ENCODE data around the gene NDUFAF5. TPM values are rescaled to one million over a fixed set of nuclear protein-coding genes. Genes with fewer than 3 reads are reported as not detected.

The NDUFAF5 gene
- total and polyA plus RNA-seq, 2 of the 8 experiments (the other 6 are each of a cell fraction or from before 2014, with no cell fraction given) = 11.8 to 32.3 TPM

DNA sequence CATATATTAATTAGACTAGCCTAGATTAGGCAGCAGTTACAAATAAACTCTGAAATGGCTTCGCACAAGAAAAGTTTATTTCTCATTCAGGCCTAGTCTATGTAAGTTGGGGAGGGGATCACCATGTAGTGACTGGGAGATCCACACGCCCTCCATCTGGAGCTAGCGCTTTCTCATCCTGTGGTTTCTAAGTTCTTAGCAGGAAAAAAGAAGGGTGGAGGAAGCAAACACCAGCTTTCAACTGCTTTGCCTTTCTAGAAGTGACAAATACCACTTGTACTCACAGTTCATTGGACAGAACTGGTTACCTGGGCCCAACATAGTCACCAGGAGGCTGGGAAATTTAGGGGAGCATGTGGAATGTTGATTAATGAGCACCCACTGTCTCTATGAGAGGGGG lies 46.6 kb downstream of the NDUFAF5 start:
- no peak overlapping the region for H3K4me3 ChIP-seq (ENCODE audit: extremely low read depth in 1 of 4, insufficient read depth in 2 of 4, low read depth in 3 of 4, low read length in 4 of 4)
- no peaks in the 10 kb centered on the region; the same call in 1 of the 2 replicates for H3K23me2 ChIP-seq (ENCODE audit: low read depth, low read length)
- no peak overlapping the region for H3K56ac ChIP-seq (replicated peaks; ENCODE audit: insufficient read length, low read depth, low read length)
- H4K8ac ChIP-seq (ENCODE audit: extremely low read depth, insufficient read depth, low read length) = no peak overlapping the region
- POLR2A ChIA-PET (ENCODE audit: partially characterized antibody) = no interaction called here
- H3K23ac ChIP-seq (ENCODE audit: insufficient read length) = no peak overlapping the region
- H3K14ac ChIP-seq (ENCODE audit: insufficient read length) = no peak overlapping the region
- H3K4ac ChIP-seq (replicated peaks; ENCODE audit: insufficient read length, low read depth, low read length) = no peak overlapping the region
- no peak overlapping the region for H2BK20ac ChIP-seq (ENCODE audit: low read length)
- no peak overlapping the region for H3K18ac ChIP-seq (ENCODE audit: extremely low read depth, low read length)
- no peaks in the 10 kb centered on the region for H3K36me3 ChIP-seq (ENCODE audit: control insufficient read depth in 2 of 4, insufficient read depth in 4 of 4, low read length in 3 of 4)
- H3K4me2 ChIP-seq (ENCODE audit: insufficient read depth in 1 of 2, low read depth in 2 of 2, low read length in 2 of 2) = no peak overlapping the region
- CTCF ChIA-PET (ENCODE audit: partially characterized antibody) = interaction anchor here (1.3 to 4.2 kb wide), 2 partner anchors 9 to 12 kb away, joined by 4 to 25 read pairs; no protein-coding TSS in a partner anchor
- no peaks in the 10 kb centered on the region for H3K79me2 ChIP-seq (ENCODE audit: control insufficient read depth in 1 of 2, insufficient read depth in 2 of 2, low read length in 2 of 2)
- no peaks in the 10 kb centered on the region for H3K27me3 ChIP-seq (replicated peaks in 1 of 4; ENCODE audit: control insufficient read depth in 3 of 4, extremely low read depth in 1 of 4, insufficient read depth in 3 of 4, low read length in 3 of 4)
- H2BK5ac ChIP-seq (ENCODE audit: low read depth, low read length) = no peak overlapping the region
- H2AK5ac ChIP-seq (ENCODE audit: low read depth, low read length) = no peak overlapping the region
- DNase-seq (ENCODE audit: low read depth in 1 of 2, low spot score in 2 of 2) (no peak), FAIRE-seq (no peak)
- no peak overlapping the region for H2BK12ac ChIP-seq (ENCODE audit: low read depth, low read length)
- no peaks in the 10 kb centered on the region for H4K20me1 ChIP-seq (replicated peaks in 1 of 2; ENCODE audit: control insufficient read depth in 1 of 2, insufficient read depth in 2 of 2, low read length in 2 of 2)
- no peak overlapping the region for H4K91ac ChIP-seq (replicated peaks; ENCODE audit: insufficient read length, low read length)
- no peak overlapping the region for H2BK15ac ChIP-seq (ENCODE audit: low read length)
- H2AFZ ChIP-seq (ENCODE audit: low read length) = no peak overlapping the region
- no peak overlapping the region for H2BK120ac ChIP-seq (replicated peaks; ENCODE audit: low read depth, low read length)
- no peak overlapping the region for H3K9ac ChIP-seq (replicated peaks in 1 of 4; ENCODE audit: extremely low read depth in 1 of 4, low read depth in 3 of 4, low read length in 3 of 4)
- no peaks in the 10 kb centered on the region for H3K9me3 ChIP-seq (ENCODE audit: insufficient read depth in 2 of 2, low read depth in 1 of 2, low read length in 1 of 2)
- no peaks in the 10 kb centered on the region for H3K4me1 ChIP-seq (replicated peaks in 1 of 4; ENCODE audit: control insufficient read depth in 3 of 4, insufficient read depth in 4 of 4, low read length in 3 of 4)
- no peak overlapping the region for H4K5ac ChIP-seq (ENCODE audit: insufficient read length, low read depth, low read length)
- 87% methylated on average over 3 of the region's 3 CpGs; no CpG with 5 or more reads in 1 of the 2 experiments for whole genome bisulfite sequencing, 2 experiments (ENCODE audit: extremely low coverage in 1 of 2, insufficient coverage in 1 of 2, insufficient read length in 1 of 2, insufficient replicate concordance in 2 of 2, low coverage in 1 of 2, low lambda C conversion rate in 2 of 2, missing lambda C conversion rate in 1 of 2)
- H3K79me1 ChIP-seq (ENCODE audit: low read depth, low read length) = no peaks in the 10 kb centered on the region
- no peak overlapping the region for H3K27ac ChIP-seq (ENCODE audit: low read depth, low read length)
- TF ChIP-seq KDM4A (IDR thresholded peaks at IDR 0.05; ENCODE audit: low read depth, low read length, severe bottlenecking) (no peak), CBX8 (IDR thresholded peaks at IDR 0.05; ENCODE audit: borderline replicate concordance, low read depth, low read length) (no peak), BCL11A (IDR thresholded peaks at IDR 0.05; ENCODE audit: low read depth in 2 of 2, low read length in 2 of 2) (no peak), KDM1A (IDR thresholded peaks at IDR 0.05; ENCODE audit: borderline replicate concordance, low read length) (no peak), RXRA (IDR thresholded peaks at IDR 0.05; ENCODE audit: insufficient read depth, low read depth, low read length) (no peak)
- TF ChIP-seq, protein P1, sequence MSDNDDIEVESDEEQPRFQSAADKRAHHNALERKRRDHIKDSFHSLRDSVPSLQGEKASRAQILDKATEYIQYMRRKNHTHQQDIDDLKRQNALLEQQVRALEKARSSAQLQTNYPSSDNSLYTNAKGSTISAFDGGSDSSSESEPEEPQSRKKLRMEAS (IDR thresholded peaks at IDR 0.05) = no peak
- TF ChIP-seq, protein P2, sequence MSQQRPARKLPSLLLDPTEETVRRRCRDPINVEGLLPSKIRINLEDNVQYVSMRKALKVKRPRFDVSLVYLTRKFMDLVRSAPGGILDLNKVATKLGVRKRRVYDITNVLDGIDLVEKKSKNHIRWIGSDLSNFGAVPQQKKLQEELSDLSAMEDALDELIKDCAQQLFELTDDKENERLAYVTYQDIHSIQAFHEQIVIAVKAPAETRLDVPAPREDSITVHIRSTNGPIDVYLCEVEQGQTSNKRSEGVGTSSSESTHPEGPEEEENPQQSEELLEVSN (IDR thresholded peaks at IDR 0.05) = no peak
- TF ChIP-seq, protein P3, sequence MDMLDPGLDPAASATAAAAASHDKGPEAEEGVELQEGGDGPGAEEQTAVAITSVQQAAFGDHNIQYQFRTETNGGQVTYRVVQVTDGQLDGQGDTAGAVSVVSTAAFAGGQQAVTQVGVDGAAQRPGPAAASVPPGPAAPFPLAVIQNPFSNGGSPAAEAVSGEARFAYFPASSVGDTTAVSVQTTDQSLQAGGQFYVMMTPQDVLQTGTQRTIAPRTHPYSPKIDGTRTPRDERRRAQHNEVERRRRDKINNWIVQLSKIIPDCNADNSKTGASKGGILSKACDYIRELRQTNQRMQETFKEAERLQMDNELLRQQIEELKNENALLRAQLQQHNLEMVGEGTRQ (IDR thresholded peaks at IDR 0.05; ENCODE audit: low read length) = no peak
- TF ChIP-seq, protein P4, sequence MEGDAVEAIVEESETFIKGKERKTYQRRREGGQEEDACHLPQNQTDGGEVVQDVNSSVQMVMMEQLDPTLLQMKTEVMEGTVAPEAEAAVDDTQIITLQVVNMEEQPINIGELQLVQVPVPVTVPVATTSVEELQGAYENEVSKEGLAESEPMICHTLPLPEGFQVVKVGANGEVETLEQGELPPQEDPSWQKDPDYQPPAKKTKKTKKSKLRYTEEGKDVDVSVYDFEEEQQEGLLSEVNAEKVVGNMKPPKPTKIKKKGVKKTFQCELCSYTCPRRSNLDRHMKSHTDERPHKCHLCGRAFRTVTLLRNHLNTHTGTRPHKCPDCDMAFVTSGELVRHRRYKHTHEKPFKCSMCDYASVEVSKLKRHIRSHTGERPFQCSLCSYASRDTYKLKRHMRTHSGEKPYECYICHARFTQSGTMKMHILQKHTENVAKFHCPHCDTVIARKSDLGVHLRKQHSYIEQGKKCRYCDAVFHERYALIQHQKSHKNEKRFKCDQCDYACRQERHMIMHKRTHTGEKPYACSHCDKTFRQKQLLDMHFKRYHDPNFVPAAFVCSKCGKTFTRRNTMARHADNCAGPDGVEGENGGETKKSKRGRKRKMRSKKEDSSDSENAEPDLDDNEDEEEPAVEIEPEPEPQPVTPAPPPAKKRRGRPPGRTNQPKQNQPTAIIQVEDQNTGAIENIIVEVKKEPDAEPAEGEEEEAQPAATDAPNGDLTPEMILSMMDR (IDR thresholded peaks at IDR 0.05; ENCODE audit: control extremely low read depth in 1 of 3, insufficient read depth in 1 of 3, low read depth in 1 of 3, low read length in 3 of 3) = no peak
